Measurements from ENCODE around the gene TEX29.

The TEX29 gene

GRCh38 chr13:111292710-111293485 lies 27.5 kb upstream of the TEX29 start:
- DNase-seq = no peak

GRCh38 chr13:111295886-111296285 lies 24.6 kb upstream of the TEX29 start:
- DNase-seq = peak; percentile 52

- peak; percentile 58 for DNase-seq
These were observed 24.0 kb upstream of the TEX29 start for GRCh38 chr13:111296417-111296816.

- DNase-seq = no peak
These were observed 22.0 kb upstream of the TEX29 start for GRCh38 chr13:111298214-111298975.

GRCh38 chr13:111302045-111302726 lies 18.3 kb upstream of the TEX29 start:
- DNase-seq = no peak

GRCh38 chr13:111303559-111303958 lies 16.9 kb upstream of the TEX29 start:
- DNase-seq = no peak

GRCh38 chr13:111304041-111304544 lies 16.3 kb upstream of the TEX29 start:
- no peak for DNase-seq

- DNase-seq = no peak
These were observed 15.7 kb upstream of the TEX29 start for GRCh38 chr13:111304603-111305289.

GRCh38 chr13:111312944-111313590 lies 7.4 kb upstream of the TEX29 start:
- DNase-seq = no peak

GRCh38 chr13:111313911-111314425 lies 6.5 kb upstream of the TEX29 start:
- no peak for DNase-seq

- no peak for DNase-seq
These were observed 5.6 kb upstream of the TEX29 start for GRCh38 chr13:111314852-111315251.

GRCh38 chr13:111315347-111315995 lies 5.0 kb upstream of the TEX29 start:
- no peak for DNase-seq

GRCh38 chr13:111316161-111316730 lies 4.2 kb upstream of the TEX29 start:
- DNase-seq = no peak

GRCh38 chr13:111317042-111317550 lies 3.3 kb upstream of the TEX29 start:
- DNase-seq = no peak

GRCh38 chr13:111317571-111318345 lies 2.7 kb upstream of the TEX29 start:
- no peak for DNase-seq

GRCh38 chr13:111318386-111318785 lies 2.1 kb upstream of the TEX29 start:
- DNase-seq = no peak

- no peak for DNase-seq
These were observed 921 bp upstream of the TEX29 start for GRCh38 chr13:111319521-111319920.

- no peak for DNase-seq
These were observed 1.8 kb downstream of the TEX29 start for GRCh38 chr13:111322001-111322915.

- no peak for DNase-seq
These were observed 2.5 kb downstream of the TEX29 start for GRCh38 chr13:111322916-111323331.

Data from hematopoietic multipotent progenitor cell treated with erythropoietin and hydrocortisone succinate and interleukin-3 and kit ligand, for 6 days (in vitro differentiated cells).